GM18520 (cell line): ENCODE data around the gene POLR2E.
A peak's percentile ranks its signal among the peaks of the same experiment; 100 is the strongest.

Experiments
- ATAC-seq: cut with Tn5 transposase; IDR thresholded peaks from one replicate; pipeline ENCODE4 v1.9.1; 2021; ENCODE audit not compliant: unreplicated experiment

Gene POLR2E

DNA sequence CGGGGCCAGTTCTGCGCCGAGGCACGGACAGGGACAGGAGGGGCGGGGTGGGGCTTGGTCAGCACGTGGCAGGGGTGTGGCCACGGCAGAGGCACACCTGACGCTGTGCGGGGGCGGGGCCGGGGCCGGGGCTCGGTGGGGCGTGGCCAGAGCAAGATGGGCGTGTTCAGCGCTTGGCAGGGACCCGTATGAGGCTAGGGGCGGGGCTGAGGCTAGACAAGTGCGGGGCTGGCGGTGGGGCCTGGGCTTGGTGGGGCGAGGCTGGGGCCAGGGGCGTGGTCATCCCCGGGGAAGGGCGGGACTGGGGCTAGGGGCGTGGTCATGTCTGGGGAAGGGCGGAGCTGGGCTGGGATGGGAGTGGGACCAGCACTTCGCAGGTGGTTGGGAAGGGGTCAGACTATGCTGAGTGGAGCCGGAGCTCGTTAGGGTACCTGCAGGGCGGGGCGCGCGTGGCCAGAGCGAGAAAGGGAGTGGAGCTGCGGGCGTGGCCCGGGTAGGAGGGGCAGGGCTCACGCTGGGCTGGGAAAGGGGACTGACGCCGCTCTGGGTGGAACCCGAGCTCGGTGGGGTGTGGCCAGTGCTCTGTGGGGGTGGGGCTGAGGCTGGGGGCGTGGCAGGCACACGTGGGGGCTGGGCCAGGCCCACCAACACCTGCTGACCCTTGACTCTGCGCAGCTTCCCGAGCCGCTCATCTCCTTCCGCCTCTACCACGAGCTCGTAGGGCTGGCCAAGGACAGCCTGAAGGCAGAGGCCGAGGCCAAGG, 12.8 kb downstream of the POLR2E start:
- ATAC-seq = no peak

DNA sequence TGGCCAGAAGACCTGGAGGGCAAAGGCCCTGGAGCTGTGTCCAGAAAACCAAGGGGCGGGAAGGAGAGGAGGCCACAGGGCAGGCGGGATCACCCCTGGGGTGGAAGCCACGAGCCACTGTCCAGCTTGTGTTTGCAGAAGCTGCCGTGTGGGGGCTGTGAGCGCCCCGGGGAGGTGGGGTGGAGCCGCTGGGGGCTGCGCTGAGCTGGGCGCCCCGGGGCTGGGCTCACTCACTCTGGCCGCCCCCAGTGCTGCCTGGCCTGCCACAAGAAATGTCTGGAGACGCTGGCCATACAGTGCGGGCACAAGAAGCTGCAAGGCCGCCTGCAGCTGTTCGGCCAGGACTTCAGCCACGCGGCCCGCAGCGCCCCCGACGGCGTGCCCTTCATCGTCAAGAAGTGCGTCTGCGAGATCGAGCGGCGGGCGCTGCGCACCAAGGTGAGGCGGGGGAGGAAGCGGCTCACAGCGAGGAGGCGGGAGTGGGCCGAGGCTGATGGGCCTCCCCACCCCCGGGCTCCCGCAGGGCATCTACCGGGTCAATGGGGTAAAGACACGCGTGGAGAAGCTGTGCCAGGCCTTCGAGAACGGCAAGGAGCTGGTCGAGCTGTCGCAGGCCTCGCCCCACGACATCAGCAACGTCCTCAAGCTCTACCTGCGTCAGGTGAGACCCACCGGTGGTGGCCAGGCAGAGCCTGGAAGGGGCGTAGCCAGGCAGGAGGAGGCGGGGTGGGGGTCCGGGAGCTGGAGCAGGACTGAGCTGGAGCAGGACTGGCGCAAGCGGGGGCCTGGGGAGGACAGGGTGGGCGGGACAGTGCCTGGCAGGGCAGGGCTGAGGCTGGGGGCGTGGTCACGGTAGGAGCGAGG, 13.6 kb downstream of the POLR2E start:
- ATAC-seq = no peak

DNA sequence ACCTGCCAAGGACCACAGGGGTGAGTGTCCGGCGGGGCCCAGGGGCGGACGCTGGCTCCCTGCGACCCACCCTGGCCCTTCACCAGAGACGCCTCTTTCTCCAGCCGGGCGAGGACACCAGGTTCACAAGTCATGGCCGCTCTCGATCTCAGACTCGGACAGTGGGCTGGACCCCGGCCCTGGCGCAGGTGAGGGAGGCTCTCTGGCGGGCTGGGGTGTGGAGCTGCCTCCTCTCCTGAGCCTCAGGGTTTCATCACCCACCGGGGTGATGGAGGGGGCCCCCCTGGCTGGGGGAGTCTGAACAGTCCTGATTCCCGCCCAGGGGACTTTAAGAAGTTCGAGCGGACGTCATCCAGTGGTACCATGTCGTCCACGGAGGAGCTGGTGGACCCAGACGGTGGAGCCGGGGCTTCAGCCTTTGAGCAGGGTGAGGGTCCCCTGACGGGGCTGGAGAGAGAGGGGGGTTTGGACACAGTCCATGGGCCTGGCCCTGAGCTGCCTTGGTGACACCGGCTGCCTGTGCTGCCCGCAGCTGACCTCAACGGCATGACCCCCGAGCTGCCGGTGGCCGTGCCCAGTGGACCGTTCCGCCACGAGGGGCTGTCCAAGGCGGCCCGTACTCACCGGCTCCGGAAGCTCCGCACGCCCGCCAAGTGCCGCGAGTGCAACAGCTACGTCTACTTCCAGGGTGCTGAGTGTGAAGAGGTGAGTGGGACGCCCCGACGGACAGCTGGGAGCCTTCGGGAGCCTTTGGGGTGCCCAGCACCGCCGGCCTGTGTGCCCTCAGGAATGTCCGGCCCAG, 14.6 kb downstream of the POLR2E start:
- no peak for ATAC-seq

DNA sequence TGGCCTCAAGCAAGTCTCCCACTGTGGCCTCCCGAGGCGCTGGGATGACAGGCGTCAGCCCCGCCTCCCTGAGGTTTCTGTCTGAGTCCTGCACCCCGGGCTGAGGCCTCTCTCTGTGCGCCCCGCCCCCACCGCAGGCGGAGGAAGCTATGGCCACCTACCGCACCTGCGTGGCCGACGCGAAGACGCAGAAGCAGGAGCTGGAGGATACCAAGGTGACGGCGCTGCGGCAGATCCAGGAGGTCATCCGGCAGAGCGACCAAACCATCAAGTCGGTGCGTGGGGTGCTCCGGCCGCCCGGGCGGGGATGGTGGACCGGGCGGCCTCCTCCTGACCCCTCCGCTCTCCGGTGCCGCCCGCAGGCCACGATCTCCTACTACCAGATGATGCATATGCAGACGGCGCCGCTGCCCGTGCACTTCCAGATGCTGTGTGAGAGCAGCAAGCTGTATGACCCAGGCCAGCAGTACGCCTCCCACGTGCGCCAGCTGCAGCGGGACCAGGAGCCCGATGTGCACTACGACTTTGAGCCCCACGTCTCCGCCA, 15.5 kb downstream of the POLR2E start:
- no peak for ATAC-seq

DNA sequence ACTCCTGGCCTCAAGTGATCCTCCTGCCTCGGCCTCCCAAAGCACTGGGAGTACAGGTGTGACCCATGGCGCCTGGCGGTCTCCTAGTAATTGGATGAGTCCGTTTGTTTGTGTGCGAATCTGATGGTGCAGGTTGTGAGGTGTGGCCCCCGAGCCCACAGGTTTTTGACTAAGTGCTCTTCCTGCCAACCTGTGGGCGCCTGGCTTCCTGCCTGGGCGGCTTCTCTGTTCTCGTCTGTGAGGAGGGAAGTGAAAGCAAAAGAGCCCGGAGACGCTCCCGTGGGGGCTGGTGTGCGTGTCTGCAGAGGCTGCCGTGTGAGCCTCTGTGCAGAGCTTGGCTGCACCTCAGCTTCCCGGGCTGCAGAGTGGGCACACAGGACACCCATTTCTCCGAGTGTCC, 18.2 kb downstream of the POLR2E start:
- peak; percentile 61 for ATAC-seq

DNA sequence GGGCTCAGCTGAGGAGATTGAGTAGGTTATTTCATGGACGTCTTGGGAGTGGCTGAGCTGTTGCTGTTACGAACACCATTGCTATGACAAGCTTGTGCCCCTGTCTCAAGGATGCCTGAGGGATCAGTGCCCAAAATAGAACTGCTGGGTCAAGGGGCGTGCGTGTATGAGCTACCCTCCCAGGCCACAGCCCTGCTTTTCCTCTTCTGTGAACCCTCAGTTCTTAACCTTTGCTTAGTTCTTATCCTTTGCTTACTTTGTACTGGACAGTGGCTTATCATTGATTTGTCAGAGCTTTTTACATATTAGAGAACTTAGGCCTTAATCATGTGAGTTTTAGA, 19.2 kb downstream of the POLR2E start:
- ATAC-seq = no peak

DNA sequence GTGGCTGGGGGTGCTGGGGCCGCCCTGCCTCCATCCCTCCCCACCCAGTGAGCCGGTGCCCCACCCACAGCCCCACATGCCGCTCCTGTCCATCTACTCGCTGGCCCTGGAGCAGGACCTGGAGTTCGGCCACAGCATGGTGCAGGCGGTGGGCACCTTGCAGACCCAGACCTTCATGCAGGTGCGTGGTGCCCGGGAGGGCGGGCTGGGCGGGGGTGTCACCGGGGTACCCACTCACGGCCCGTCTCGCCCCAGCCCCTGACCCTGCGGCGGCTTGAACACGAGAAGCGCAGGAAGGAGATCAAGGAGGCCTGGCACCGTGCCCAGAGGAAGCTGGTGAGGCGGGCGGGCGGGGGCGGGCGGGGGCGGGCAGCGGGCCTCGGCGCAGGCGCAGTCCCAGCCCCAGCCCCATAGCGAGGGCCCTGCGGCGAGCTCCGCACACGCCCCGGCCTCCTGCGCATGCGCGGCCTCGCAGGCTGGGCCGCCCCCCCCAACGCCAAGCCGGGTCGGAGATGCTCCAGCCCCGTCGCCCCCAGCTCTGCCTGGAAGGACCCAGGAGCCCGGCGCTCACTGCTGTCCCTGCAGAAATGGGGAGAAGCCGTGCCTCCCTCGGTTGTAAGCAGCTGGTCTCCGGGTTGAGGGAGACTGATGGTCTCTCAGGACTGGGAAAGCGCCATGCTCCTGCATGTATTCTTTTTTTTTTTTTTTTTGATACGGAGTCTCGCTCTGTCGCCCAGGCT, 20.5 kb downstream of the POLR2E start:
- no peak for ATAC-seq

DNA sequence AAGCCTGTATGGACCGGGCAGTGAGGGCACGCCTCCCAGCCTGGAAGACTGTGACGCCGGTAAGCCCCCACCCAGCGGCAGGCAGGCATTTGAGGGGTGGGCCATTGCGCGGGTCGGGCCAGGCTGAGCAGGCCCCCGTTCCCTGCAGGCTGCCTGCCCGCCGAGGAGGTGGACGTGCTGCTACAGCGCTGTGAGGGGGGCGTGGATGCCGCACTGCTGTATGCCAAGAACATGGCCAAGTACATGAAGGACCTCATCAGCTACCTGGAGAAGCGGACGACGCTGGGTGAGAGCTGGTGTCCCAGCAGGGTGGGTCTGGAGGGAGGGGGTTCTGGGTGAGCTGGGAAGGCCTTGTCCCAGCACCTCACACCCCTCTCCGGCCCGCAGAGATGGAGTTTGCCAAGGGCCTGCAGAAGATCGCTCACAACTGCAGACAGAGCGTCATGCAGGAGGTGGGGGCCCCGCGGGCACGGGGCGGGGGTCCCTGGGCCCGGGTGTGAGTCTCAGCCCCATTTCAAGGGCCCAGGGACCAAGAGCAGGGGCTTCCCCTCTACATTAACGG, 21.1 kb downstream of the POLR2E start:
- ATAC-seq = no peak

DNA sequence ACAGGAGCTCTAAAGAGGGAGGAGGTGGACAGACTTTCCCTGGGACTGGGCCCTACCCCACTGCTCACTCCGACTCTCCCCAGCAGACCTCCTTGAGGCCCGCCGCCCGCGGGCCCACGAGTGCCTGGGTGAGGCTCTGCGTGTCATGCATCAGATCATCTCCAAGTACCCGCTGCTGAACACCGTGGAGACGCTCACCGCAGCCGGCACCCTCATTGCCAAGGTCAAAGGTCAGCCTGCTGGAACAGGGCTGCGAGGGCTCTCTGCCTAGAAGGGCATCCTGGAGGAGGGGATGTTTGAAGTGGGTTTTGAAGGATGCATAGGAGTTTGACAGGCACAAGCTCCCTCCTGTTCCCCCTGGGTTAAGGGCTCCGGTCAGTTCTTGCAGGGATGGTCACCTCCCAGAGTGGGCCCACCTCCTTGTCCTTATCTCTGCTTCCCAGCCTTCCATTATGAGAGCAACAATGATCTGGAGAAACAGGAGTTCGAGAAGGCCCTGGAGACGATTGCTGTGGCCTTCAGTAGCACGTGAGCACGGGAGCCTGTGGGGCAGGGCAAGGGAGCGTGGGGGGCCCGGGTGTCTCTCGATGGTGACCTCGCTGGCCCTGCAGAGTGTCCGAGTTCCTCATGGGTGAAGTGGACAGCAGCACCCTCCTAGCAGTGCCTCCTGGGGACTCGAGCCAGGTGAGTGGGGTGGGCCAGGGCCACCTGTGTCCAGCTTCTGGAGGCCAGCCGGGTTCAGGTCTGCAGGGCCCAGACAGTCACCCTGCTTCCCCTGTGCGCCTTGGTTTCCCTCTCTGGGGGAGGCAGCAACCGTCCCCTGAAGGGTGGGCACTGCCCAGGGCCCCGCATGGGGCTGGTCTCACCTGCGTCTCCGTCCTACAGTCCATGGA, 21.9 kb downstream of the POLR2E start:
- no peak for ATAC-seq

DNA sequence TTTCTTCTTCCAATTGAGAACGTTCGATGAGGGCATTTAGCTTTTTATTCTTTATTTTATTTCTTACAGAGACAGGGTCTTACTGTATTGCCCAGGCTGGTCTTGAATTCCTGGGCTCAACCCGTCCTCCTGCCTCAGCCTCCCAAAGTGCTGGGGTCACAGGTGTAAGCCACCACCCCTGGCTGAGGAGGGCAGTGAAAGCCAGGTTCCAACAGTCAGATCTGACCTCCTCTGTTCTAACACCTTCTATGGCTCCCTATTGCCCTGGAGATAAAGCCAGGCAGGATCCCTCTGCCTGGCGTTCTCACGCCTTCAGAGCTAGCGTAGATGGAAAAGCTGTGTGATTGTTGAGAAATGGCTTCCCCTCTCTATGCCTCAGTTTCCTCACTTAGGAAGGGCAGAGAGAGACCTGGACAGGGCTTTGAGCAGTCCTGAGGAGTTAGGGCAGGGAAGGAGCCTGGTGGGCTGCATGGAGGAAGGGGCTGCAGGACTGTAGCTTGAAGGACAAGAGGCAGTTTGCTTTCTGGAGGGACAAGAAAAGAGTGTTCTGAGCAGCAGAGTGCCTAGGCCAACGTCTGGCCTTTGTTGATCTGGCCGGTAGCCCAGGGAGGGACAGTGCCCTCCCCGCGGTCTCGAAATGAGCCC, 22.7 kb downstream of the POLR2E start:
- no peak for ATAC-seq

DNA sequence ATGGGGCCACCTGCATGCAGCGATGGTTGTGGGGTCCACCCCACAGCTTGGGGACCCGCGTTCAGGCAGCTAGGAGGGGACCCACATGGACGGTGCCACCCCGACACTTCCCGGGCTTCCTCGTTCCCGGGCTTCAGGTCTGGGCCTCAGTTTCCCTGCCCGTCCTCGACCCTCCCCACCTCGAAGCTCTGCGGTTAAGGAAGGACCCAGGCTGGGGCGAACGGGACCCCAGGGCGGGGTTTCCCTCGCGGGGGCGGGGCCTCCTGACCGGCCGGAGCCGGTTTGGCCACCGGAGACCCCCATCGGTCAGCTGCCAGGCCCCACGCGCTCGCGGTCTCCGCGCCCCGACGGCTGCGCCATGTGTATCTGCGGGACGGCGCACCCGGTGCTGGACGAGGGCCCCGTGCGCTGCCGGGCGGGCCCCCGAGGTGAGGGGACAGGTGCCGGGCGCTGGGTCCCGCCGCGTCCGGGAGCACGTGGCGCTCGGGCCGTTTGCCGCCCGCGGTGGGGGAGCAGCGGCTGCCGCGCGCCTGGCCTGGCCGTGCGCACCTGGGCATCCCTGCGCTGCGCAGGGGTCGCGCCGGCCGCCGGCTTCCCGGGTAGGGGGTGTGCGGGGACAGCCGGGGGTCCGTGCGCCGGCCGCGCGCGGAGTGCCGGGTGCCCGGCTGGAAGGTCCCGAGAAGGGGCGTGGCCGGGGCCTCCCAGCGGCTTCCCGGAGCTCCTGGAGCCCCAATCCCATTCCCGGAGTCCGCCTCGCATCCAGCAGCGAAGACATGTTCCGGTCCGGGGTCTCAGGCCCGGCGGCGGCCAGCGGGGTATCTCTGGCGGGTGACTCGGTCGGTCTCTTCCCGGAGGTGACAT, 24.0 kb downstream of the POLR2E start:
- no peak for ATAC-seq

DNA sequence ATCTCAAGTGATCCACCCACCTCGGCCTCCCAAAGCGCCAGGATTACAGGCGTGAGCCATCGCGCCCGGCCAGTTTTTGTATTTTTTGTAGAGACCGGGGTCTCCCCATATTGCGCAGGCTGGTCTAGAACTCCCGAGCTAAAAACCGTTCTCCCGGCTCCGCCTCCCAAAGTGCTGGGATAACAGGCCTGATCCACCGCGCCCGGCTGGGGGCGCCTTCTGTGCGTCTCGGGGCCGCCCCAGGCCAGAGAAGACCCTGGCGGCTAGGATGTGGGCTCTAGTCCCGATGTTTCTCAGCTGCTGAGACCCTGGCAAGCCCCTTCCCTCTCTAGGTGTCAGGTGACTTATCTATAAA, 24.6 kb downstream of the POLR2E start:
- no peak for ATAC-seq

DNA sequence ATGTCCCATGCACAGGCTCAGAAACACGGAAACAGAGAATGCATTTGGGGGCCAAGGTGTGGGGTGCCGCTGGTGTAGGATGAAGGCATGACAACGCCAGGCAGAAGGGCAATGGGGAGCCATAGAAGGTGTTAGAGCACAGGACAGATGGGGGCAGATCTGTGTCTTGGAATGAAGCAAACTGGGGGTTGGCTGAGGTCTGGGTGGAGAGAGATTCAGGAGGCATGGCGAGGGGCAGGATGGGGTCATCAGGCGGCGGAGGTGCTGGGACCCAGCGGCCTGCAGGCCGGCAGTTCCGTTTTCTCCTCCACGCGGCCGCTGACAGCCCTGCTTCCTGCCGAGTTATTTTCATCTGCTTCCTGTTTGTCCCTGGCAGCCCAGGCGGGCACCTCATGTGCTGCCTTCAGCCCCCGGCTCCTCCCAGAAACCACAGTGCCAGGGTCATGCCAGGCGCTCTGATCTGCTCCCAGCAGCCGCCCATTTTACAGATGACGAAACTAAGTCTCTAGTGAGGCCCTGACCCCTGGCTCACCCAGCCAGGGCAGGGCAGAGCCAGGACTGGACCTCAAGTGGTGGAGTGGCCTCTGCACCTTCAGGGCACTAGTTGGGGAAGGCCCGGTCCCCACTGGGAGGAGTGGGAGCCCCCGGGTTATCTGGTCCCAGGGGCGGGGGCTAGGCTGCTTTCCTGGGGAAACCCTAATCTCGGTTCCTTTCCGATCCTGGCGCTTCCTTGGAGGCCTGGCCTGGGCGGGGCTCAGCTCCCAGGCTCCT, 26.0 kb downstream of the POLR2E start:
- ATAC-seq = no peak

DNA sequence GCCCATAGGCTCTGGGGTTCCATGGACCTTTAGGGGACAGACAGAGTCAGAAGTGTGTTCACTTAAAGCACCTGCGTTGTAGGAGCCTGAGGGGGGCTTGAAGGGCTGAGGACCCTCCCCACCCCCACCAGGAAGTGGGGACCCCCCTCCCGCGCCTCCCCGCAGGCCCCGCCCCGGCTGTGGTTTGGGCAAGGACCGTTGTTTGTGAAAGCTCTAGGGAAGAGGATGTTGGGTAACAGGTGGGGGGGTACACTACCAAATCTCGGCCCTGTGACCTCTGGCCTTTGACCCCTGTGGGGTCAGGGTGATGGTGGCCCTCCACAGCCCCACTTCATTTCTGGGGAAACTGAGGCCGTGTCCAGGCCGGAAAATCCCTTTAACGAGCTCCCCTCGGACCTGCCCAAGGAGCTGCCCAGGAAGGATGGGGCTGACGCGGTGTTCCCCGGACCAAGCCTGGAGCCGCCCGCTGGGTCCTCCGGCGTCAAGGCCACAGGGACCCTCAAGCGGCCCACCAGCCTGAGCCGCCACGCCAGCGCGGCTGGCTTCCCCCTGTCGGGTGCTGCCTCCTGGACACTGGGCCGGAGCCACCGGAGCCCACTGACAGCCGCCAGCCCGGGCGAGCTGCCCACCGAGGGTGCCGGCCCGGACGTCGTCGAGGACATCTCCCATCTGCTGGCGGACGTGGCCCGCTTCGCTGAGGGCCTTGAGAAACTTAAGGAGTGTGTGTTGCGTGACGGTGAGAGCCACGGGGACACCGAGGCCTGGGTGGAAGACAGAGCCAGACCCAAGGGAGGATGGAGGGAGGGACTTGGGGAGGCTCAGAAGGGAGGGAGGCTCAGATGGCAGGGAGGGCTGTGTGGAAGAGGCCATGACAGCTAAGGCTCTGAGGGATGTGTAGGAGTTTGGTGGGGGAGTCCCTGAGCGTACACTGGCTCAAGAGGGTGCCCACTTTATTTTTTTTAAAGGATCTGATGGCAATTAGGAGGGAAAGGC, 26.9 kb downstream of the POLR2E start:
- ATAC-seq = no peak

DNA sequence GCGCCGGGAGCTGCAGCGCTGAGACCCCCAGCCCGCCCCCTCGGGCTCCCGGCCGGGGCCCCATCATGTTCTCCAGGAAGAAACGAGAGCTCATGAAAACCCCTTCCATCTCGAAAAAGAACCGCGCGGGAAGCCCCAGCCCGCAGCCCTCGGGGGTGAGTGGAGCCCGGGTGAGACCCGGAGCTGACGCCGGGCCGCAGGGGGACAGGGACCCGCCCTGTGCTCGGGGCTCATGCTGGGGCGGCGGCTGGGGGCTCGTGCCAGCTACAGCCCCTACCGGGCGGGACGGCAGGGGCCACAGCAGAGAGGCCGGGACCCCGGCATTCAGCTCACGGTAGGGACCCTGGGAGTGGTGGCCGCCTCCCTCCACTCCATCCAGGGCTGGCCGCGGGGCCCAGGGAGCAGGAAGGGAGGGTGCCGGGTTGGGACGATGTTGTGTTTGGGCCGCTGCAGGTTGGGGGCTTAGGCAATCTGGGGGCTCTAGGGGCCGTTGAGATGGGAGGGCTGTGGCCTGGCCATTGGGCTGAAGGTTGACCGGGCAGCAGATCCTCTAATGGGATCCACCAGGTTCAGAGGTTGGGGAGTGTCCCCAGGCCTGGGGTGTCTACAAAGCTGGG, 27.7 kb downstream of the POLR2E start:
- no peak for ATAC-seq
